ENCODE results near the gene JMJD6.

The JMJD6 gene

GRCh38 chr17:76726231-76726775 is at the start of gene JMJD6:
JMJD6 (minus strand) TSS chr17:76726606; CDS start chr17:76726475, 131 bp downstream.
- Histone ChIP-seq H3K9me2 (ENCODE audit: low read depth, low read length) (no peaks in the 10 kb centered on the region), H4K20me1 (ENCODE audit: insufficient read depth, low read length) (no peaks in the 10 kb centered on the region), H3K4me2 (ENCODE audit: low read length) (peak within 1 kb of the TSS; percentile 94), H3K27me3 (ENCODE audit: insufficient read depth, low read length) (no peaks in the 10 kb centered on the region), H2AFZ (ENCODE audit: low read length) (no peak within 1 kb of the TSS), H3K9ac (ENCODE audit: low read length) (peak within 1 kb of the TSS; percentile 99), H3F3A (ENCODE audit: insufficient read depth, low read length) (peaks cover under 1% of the 10 kb centered on the region; the same call in 1 of the 2 replicates), H3K4me1 (ENCODE audit: insufficient read depth, low read length, severe bottlenecking) (peaks cover 35% of the 10 kb centered on the region), H3K36me3 (ENCODE audit: insufficient read depth, low read length) (peaks cover 56% of the 10 kb centered on the region), H3K4me3 (ENCODE audit: low read depth, low read length, poor library complexity, severe bottlenecking) (peak within 1 kb of the TSS; percentile 93), H3K79me2 (ENCODE audit: insufficient read depth, low read length) (peaks cover 13% of the 10 kb centered on the region), H3K9me3 (ENCODE audit: low read length) (no peaks in the 10 kb centered on the region), H3K27ac (ENCODE audit: low read depth, low read length, poor library complexity, severe bottlenecking) (peak within 1 kb of the TSS; percentile 92)
- TF ChIP-seq CTCF (IDR thresholded peaks at IDR 0.05; ENCODE audit: low read length): no peak
- no peak for TF ChIP-seq EZH2 (IDR thresholded peaks at IDR 0.05; ENCODE audit: borderline replicate concordance, low read length)

- Histone ChIP-seq H3K79me2 (ENCODE audit: insufficient read depth, low read length) (no peaks in the 10 kb centered on the region), H3K36me3 (ENCODE audit: insufficient read depth, low read length) (peaks cover 45% of the 10 kb centered on the region), H3K9me2 (ENCODE audit: low read depth, low read length) (no peaks in the 10 kb centered on the region), H3F3A (ENCODE audit: insufficient read depth, low read length) (no peaks in the 10 kb centered on the region), H2AFZ (ENCODE audit: low read length) (no peak overlapping the region), H3K4me2 (ENCODE audit: low read length) (no peak overlapping the region), H3K4me1 (ENCODE audit: insufficient read depth, low read length, severe bottlenecking) (no peaks in the 10 kb centered on the region), H3K9me3 (ENCODE audit: low read length) (no peaks in the 10 kb centered on the region), H3K27me3 (ENCODE audit: insufficient read depth, low read length) (no peaks in the 10 kb centered on the region), H3K4me3 (ENCODE audit: low read depth, low read length, poor library complexity, severe bottlenecking) (no peak overlapping the region), H3K27ac (ENCODE audit: low read depth, low read length, poor library complexity, severe bottlenecking) (no peak overlapping the region), H4K20me1 (ENCODE audit: insufficient read depth, low read length) (no peaks in the 10 kb centered on the region), H3K9ac (ENCODE audit: low read length) (no peak overlapping the region)
- TF ChIP-seq CTCF (IDR thresholded peaks at IDR 0.05; ENCODE audit: low read length) (no peak), EZH2 (IDR thresholded peaks at IDR 0.05; ENCODE audit: borderline replicate concordance, low read length) (no peak)
Measured at GRCh38 chr17:76775021-76775600, 48.7 kb upstream of the JMJD6 start.

GRCh38 chr17:76772842-76773525 is 46.6 kb upstream of the JMJD6 start:
- Histone ChIP-seq H3K9me2 (ENCODE audit: low read depth, low read length) (no peaks in the 10 kb centered on the region), H2AFZ (ENCODE audit: low read length) (no peak overlapping the region), H3K4me2 (ENCODE audit: low read length) (no peak overlapping the region), H3K4me3 (ENCODE audit: low read depth, low read length, poor library complexity, severe bottlenecking) (no peak overlapping the region), H3K36me3 (ENCODE audit: insufficient read depth, low read length) (peaks cover 51% of the 10 kb centered on the region), H3F3A (ENCODE audit: insufficient read depth, low read length) (no peaks in the 10 kb centered on the region), H3K9ac (ENCODE audit: low read length) (no peak overlapping the region), H3K27ac (ENCODE audit: low read depth, low read length, poor library complexity, severe bottlenecking) (no peak overlapping the region), H4K20me1 (ENCODE audit: insufficient read depth, low read length) (no peaks in the 10 kb centered on the region), H3K79me2 (ENCODE audit: insufficient read depth, low read length) (no peaks in the 10 kb centered on the region), H3K4me1 (ENCODE audit: insufficient read depth, low read length, severe bottlenecking) (no peaks in the 10 kb centered on the region), H3K27me3 (ENCODE audit: insufficient read depth, low read length) (no peaks in the 10 kb centered on the region), H3K9me3 (ENCODE audit: low read length) (no peaks in the 10 kb centered on the region)
- TF ChIP-seq EZH2 (IDR thresholded peaks at IDR 0.05; ENCODE audit: borderline replicate concordance, low read length) (no peak), CTCF (IDR thresholded peaks at IDR 0.05; ENCODE audit: low read length) (no peak)
